Measurements from ENCODE around the gene SGCA. TPM values are rescaled to one million over a fixed set of nuclear protein-coding genes. Genes with fewer than 3 reads are reported as not detected.

Gene SGCA
- total RNA-seq, 1 donor from 2014 or later: 0.54 TPM

DNA sequence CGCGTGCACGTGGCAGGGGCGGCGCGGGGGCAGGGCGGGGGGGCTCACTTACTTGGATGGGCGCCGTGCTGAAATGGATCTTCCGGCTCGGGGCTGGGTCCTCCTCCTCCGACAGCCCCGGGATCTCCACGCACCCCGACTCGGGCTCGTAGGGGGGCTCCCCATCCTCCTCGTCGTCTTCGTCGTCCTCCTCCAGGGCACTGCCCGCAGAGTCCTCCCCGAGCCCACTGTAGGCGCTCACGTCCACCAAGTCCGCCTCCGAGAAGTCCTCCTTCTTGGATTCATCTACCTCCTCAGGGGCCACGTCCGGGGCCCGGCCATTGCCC, 16.8 kb upstream of the SGCA start:
- intact Hi-C loops (cut with micrococcal nuclease): no loop called here

DNA sequence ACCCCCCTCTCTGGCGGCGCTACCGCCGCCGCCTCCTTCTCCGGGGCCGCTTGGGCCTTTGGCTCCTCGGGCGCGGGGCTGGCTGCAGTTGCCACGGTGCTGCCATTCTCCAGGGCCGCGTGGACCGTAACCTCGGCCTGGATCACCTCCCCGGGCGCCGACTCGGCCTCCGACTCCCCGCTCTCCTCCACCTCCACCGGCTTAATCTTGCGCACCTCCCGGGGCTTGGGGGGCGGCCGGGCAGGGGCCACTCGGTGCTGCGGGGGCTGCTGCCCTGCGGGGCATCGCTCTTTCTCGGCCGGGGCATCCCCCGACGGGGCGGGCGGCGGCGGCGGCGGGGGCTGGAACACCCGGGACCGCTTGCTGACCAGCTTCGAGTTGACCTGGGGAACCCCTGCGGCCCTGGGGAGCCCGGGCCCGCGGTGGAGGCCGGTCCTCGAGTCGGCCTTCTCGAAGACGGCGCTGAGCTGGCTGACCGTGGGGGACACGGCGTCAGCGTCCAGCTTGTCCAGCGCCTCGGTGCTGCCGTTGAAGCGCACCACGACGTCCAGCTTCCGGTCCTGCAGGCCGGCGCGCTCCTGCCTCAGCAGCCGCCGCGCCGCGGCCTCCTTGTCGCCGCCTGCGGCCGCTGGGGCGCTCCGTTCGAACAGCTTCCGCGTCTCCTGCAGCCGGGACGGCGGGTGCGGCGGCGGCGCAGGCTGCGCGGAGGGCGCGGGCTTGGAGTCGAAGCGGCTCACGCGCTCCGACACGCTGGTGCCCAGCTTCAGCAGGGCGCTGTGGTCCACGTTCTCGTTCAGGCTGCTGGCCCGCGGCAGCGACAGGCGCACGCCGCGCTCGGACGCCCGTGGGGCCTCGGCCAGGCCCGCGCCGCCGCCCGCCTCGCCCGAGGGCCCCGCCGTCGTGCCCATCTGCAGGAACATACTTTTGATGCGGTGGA, 16.1 kb upstream of the SGCA start:
- intact Hi-C loops (cut with micrococcal nuclease): loop anchor here (5.0 kb wide), 3 partner anchors 198 to 937 kb away; partner anchors contain the start of genes ABI3, GNGT2, SPOP and XYLT2

DNA sequence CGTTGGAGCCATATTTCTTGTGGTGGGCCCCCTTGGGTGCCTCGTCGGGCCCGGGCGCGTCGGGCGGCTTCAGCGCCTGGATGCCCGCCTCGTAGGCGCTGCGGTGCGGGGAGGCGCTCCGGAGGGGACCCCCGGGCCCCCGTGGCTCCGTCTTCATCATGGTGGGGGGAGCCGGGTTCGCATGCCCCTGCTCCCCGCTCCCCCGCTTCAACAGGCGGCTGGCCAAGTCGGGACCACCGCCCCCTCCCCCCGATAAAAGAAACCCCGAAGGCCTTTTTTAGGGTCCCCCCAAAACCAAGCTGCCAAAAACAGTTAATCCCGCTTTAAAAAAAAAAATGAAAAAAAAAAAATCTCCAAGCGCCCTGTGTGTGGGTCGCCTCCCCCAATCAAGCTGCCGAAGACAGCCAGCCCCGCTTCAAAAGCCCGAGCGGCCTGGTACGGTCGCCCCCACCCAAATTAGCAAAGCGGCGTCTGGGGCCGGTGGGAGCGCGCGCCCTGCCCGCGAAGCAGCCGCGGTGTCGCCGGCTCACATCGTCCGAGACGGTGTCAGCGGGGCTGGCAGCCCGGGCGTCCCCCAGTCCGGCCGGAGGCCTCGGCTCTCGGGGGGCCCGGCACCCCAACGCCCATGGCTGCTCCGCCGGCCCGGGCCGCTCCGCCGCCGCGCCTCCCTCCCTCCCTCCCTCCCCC, 15.3 kb upstream of the SGCA start, which contains the start of gene PPP1R9B:
Gene PPP1R9B (minus strand): TSS at position 324 of the 687 bp plus-strand sequence. CDS start 164 bp downstream, at position 160.
- intact Hi-C loops (cut with micrococcal nuclease): loop anchor here (1.0 to 5.0 kb wide), 7 partner anchors 10 to 938 kb away; partner anchors contain the start of genes ABI3, GNGT2, PDK2 and SPOP

DNA sequence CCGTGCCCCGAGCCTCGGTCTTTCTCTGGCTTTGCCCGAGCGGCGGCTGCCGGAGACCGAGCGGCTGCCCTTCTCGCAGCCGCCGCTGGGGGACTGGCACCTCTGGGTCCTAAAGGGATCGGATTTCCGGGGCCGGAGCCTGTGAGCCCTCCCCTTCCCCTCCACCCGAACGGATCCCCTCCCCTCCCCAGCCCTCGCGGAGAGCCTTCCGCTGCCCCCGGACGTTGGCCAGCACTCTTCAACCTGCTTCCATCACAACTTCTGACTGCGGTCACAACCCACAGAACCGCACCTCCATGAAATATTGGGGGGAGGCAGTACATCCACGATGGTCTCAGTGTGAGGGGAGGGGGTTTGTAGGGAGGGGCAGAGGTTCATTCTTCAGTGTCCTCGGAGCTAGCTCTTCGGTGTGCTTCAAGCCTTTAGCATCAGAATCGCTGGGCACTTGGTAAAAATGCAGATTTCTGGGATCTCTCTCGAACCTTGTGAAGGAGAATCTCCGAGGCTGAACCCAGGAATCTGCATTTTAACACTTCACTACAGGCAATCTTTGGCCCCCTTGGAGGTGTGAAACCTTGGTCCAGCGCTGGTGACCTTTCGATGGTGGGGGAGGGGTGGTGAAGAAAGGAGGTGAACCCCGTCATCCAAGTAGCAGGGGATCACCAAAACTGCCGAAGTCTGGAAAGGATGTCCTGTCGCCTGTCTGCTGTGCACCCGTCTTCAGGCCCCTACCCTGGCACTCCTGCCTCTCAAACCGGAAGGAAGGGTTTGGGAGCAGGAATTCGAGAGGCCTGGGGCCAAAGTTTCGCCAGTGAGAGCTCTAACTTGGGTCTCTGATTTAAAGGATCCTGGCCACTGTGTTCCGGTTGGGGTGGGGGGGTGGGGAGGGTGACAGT, 14.5 kb upstream of the SGCA start:
- intact Hi-C loops (cut with micrococcal nuclease): loop anchor here (1.0 to 5.0 kb wide), 7 partner anchors 10 to 939 kb away; partner anchors contain the start of genes ABI3, GNGT2, PDK2 and SPOP

DNA sequence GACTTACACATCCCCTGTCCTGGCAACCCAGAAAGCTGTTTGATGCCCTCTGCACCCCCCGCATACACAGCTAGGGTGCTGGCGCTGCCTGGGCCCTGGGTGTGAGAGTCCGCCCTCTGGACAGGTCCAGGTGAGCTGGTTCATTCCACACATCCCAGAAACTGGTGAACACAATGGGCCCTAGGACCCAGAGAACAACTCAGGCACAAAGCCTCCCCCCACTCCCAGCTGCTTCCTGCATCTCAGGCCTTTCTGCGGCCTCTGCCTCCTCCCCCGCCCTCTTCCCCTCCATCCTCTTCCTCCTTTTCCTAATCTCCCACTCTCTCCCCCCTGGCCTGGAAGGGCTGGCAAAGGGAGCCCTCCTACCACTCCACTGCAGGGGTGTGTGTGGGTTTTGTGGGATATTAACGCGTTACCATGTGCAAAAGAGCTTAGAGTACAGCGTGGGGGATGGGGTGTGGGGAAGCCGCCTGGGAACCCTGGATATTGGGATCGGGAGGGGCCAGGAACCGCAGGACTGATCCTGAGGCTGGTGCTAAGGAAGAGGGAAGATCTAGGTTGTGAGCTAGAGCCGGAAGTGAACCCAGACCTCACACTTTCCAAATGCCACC, 13.8 kb upstream of the SGCA start:
- intact Hi-C loops (cut with micrococcal nuclease): loop anchor here (1.0 to 5.0 kb wide), 7 partner anchors 9 to 940 kb away; partner anchors contain the start of genes ABI3, GNGT2, PDK2 and SPOP

DNA sequence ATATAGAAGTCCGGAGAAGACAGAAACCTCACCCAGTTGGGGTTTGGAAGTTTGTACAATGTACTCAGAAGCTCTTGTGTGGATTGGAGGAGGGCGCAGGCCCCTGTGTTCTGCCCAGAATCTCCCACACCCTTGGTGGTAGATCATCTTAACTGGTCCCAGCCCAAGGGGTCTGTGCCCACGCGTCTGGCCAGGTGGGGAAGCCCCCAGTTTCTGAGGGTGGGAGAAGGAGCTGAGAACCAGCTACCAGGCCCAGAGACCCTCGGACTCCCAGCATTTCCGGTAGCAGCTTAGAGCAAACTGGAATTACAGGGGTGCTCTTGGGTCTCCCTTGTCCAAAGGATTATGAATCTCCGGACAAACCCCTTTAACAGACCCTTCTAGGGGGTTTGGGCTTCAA, 13.1 kb upstream of the SGCA start:
- intact Hi-C loops (cut with micrococcal nuclease): loop anchor here (5.0 kb wide), 3 partner anchors 195 to 940 kb away; partner anchors contain the start of genes ABI3, GNGT2, SPOP and XYLT2

DNA sequence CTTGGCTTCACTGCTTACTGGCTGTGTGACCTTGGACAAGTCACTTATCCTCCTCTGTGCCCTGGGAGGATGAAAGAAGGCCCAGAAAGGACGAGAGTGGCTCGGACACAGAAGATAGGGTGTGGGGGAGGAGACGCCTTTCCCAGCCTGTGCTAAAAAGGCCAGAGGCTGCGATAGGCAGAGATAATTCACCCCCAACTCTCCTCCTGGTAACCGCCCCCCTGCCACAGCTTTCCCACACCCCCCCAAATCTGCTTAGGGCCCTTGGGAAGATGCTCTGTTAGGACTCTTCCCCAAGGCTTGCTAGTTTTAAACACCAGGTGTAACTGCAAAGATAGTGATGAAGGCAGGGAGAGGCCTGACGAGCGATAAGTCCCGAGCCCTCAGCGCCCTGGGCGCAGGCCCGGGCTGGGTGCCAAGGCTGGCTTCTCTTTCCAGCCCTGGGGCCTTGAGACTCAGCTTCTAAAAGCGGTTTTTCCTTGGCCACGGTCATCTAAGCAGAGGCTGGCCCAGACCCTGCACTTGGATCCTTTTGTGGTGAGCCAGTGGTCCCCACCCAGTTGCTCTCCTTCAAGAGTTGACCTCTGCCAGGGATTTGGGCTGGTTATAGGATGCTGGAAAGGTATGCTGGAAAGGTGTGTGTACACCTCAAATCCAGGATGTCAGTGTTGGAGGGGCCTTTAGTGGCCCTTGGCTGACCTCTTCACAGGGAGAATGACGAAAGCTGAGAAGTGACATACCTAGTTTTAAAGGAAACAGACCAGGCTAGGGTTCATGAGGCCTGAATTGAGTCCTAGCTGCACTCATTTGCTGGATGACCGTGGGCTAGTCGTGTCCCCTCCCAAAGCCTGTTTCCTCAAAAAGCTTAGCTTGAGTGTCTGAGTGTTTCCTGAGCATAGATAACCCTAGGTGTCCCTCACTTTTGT, 11.9 kb upstream of the SGCA start:
- intact Hi-C loops (cut with micrococcal nuclease): loop anchor here (5.0 kb wide), 3 partner anchors 193 to 942 kb away; partner anchors contain the start of genes ABI3, GNGT2, SPOP and XYLT2

DNA sequence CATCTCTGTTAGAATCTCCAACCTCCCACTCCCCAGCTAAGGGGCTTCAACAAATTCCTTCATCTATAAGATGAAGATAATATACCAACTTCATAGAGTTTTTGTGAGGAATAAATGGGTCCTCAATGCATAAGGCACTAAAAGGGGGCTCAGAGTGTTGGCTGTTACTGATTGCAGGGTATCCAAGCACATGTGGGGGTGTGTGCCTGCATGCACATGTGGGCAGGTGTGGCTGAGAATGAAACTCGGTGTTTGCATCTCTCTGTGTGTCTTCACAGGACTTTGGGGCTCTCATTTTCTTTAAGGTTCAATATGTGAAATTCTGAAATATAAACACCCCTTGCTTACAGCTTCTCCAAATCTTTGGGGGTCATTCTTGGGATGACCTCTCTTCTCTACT, 11.2 kb upstream of the SGCA start:
- intact Hi-C loops (cut with micrococcal nuclease): loop anchor here (5.0 kb wide), 3 partner anchors 193 to 942 kb away; partner anchors contain the start of genes ABI3, GNGT2, SPOP and XYLT2

DNA sequence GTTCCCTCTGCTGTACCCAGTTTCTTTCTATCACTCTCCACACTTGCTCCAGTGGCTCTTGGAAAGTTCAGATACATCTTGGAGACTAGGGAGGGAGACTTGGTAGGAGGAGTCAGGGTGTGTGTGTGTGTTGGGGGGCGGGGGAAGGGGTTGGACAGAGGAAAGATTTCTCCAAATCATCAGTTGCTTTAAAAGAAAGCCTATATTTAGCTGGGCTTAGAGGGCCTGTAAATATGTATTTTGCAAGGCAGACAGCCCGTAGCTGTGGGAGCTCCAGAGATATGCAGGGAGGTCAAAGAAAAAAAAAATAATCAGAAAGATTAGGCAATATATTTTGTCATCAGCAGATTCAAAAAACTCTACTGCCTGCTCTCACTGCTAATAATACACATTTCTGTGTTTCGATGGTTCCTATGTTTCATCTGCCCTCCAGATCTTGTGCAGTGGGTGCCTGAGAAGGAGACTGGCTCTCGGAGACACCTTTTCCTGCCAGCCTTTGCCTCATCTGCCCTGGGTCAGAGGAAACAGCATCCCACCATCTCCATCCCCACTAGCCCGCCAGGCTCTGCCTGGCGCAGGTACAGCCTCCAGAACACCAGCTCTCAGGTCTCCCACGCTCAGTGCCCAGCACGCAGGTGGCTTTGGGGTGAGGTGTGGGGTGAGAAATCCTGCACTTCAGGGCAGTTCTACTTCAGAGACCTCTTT, 10.5 kb upstream of the SGCA start:
- intact Hi-C loops (cut with micrococcal nuclease): no loop called here

DNA sequence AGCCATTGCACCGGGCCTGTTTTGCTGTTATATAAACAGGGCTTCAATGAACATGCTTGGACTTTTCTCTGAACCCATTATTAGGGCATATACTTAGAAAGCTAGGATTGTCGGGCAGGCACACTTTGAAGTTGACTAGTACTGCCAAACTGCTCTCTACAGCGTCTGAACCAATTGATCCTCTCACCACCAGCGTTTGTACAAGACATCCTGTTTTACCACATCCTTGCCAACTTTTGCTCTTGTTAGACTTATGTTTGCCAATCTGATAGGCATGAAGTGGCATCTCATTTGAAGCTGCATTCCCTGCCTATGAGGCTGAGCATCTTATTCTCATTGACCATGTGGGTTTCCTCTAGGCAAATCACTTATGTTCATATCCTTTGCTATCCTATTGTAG, 7.9 kb upstream of the SGCA start:
- intact Hi-C loops (cut with micrococcal nuclease): no loop called here

DNA sequence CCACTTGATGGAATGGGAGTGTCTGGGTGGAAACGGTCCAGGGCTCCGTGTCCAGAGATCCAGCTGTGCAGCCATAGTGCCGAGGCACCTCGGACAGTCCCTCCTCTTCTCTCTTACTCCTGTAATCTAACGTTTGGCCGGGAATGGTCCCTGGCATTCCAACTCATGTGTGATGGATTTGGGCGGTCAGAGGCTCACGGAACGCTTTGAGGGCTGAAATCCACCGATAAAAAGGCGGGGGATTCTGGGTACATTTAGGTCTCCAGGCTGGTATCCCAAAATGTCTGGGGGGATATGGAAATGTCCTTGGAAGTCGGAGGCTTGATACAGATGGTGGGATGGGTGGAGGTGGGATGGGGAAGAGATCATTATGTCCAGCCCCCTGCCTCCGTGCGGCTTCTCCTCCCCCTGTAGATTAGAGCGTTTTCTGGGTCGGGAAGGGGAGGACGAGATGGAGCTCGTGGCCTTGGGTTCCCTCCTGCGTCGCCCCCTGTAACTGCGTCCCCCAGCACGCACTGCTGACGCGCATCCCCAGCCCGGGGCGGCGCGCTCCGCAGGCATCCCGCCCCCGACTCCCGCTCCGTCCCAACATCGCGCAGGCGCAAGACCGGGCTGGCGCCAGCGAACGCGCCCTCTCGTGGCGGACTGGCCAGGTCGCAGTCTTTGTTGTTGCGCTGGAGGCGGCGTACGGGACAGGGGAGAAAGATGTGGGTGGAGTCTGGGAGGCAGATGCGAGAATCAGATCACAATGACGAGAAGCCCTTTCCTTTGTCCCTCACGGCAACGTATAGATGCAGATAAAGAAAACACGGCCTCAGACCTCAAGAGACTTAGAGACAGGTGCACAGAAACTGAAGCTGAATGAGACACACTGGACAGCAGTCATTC, 4.5 kb upstream of the SGCA start:
- intact Hi-C loops (cut with micrococcal nuclease): loop anchor here (1.0 to 2.0 kb wide), 6 partner anchors 8 to 110 kb away; partner anchors contain the start of gene PDK2

DNA sequence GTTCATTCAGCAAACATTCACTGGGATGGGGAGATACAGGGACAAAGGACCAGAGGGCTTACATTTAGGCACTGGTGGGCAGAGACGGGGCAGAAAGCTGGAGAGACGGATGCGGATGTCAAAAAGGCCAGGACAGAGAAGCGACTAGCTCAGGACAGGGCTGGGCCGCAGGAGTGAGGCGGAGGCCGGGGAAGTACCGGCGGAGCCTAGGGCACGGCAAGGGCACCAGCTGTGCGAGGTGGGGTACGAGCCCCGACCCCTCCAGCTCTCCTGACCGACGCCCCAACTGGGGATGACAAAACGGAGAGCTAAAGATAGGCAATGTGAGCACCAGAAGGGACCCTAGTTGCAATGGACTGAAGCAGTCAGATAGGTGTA, 3.9 kb upstream of the SGCA start:
- intact Hi-C loops (cut with micrococcal nuclease): loop anchor here (1.0 to 2.0 kb wide), 6 partner anchors 7 to 111 kb away; partner anchors contain the start of gene PDK2

DNA sequence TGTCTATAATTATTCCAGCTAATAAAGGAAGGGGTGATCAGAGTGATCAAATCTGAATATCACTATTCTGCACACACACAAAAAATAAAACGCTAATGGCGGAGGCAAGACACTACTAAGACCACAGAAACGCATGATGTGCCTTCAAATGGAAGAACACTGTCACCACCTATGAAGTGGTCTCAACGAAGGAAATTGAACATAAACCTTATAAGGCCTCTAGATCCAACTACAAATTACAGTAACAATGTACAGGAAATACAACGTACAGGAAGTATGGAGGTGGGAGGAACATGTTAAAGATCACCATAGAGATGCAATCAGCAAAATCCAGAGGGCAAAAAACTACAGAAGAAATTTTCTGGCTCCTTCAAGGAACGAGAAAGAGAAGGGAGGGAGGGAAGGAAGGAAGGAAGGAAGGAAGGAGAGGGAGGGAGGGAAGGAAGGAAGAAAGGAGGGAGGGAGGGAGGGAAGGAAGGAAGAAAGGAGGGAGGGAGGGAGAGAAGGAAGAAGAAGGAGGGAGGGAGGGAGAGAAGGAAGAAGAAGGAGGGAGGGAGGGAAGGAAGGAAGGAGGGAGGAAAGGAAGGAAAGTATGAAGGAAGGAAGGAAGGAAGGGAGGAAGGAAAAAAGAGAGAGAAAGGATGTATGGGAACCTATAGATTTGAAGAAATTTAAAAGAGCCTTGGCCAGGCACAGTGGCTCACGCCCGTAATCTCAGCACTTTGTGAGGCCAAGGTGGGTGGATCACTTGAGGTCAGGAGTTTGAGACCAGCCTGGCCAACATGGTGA, 3.1 kb upstream of the SGCA start:
- intact Hi-C loops (cut with micrococcal nuclease): no loop called here

DNA sequence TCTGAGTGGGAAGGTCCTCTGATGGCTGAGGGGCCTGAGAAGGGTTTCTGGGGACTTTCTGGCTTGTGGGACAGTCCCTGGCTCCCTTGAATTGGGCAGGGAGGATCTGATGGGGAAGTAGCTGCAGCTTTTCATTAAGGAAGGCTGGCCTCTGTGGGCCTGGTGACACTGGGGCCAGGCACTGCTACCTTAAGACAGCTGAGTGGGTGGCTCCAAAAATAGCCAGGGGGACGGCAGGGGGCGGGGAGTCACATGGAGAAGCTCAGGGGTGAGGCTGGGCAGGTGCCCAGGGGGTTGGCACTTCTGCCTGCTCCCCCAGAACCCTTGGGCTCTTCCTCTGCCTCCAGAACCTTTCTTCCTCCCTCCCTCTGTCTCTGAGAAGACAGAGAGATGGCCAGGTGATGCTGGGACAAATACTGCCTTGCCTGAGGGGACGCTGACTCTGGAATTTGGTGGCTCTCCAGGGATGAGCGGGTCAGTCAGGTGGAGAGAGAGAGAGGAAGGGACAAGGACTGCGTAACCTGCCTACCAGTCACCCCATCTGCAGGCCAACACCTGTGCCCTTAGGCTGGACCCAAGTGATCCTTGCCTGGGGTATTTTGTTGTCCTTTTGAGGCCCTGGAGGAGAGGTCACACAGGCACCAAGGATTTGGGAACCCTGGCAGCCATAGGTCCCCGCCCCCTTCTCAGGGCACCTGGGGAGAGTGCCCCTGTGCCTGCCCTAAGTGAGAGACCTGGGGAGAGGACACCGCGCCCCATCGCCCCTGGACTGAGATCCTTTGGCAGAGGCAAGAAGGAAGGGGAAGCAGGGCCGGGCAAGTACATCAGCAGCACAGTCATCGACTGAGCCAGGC, 1.7 kb upstream of the SGCA start:
- intact Hi-C loops (cut with micrococcal nuclease): no loop called here

DNA sequence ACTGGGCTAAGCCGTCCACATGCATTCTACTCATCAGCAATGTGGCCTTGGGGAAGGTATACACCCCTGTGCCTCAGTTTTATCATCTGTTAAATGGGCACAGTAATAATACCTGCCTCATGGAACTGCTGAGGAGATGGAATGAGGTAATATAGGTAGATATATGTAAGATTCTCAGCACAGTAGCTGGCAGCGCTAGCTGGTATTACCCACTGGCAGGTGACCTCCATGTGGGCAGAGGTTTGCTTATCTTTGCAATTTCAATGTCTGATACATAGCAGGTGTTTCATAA, 1.2 kb upstream of the SGCA start:
- intact Hi-C loops (cut with micrococcal nuclease): no loop called here

DNA sequence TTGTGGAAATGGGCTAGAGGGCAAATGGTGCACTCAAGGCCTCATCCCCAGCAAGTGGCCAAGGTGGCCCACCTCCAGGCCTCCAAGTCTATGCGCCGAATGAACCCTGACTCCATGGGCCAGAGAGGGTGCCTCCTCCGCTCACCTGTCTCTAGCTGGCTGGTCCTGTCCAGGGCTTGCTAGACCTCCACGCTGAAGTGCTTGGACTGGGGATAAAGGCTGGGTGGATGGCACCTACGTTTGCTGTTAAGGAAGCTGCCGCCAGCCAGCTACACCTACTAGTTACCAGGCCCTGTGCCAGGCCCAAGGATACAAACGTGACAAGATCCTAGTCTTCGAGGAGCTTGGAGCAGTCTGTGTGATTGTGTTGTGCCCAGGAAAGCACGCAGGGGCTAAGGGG, 739 bp upstream of the SGCA start:
- intact Hi-C loops (cut with micrococcal nuclease): no loop called here
